ENCODE data around the gene BTG3. TPM values are rescaled to one million over a fixed set of nuclear protein-coding genes. Genes with fewer than 3 reads are reported as not detected.

Gene BTG3
- total RNA-seq, 4 donors from 2014 or later, result 23.1 to 52.0 (median 38.8) TPM

- Histone ChIP-seq H3K9me3 (no peaks in the 10 kb centered on the region), H3K36me3 (no peaks in the 10 kb centered on the region), H3K4me1 (no peaks in the 10 kb centered on the region), H3K4me3 (no peak overlapping the region), H3K27ac (no peak overlapping the region), H3K27me3 (peaks cover 5% of the 10 kb centered on the region)
- TF ChIP-seq EP300 (IDR thresholded peaks at IDR 0.05), result no peak
- no peak for TF ChIP-seq CTCF (IDR thresholded peaks at IDR 0.05)
- TF ChIP-seq POLR2AphosphoS5 (IDR thresholded peaks at IDR 0.05), result no peak
- no peak for TF ChIP-seq POLR2A (IDR thresholded peaks at IDR 0.05)
- 12 to 29% methylated on average over 4 of the region's 4 CpGs for WGBS, 2 donors (ENCODE audit: low coverage in 1 of 2)
- ATAC-seq, result no peak
Measured at GRCh38 chr21:17631195-17631594, 18.5 kb upstream of the BTG3 start.

- Histone ChIP-seq H3K9me3 (no peaks in the 10 kb centered on the region), H3K4me3 (no peak overlapping the region), H3K27ac (no peak overlapping the region), H3K27me3 (peaks cover under 1% of the 10 kb centered on the region), H3K4me1 (no peaks in the 10 kb centered on the region), H3K36me3 (no peaks in the 10 kb centered on the region)
- no peak for ATAC-seq
- 91 to 100% methylated on average over 2 of the region's 2 CpGs for WGBS, 2 donors (ENCODE audit: low coverage in 1 of 2)
- TF ChIP-seq CTCF (IDR thresholded peaks at IDR 0.05) (no peak), POLR2A (IDR thresholded peaks at IDR 0.05) (no peak), POLR2AphosphoS5 (IDR thresholded peaks at IDR 0.05) (no peak), EP300 (IDR thresholded peaks at IDR 0.05) (no peak)
Measured at GRCh38 chr21:17622018-17622417, 9.3 kb upstream of the BTG3 start.

GRCh38 chr21:17616831-17617230 lies 4.1 kb upstream of the BTG3 start:
- no peak for ATAC-seq
- H3K36me3 ChIP-seq, result no peaks in the 10 kb centered on the region
- peaks cover 0 to 10% (median 3%) of the 10 kb centered on the region in 3 donors for H3K4me1 ChIP-seq
- no peak overlapping the region for H3K4me3 ChIP-seq
- H3K27me3 ChIP-seq, result no peaks in the 10 kb centered on the region
- whole genome bisulfite sequencing, 2 donors (ENCODE audit: low coverage in 1 of 2), result 0 to 34% methylated on average over 1 of the region's 1 CpG
- no peak overlapping the region for H3K27ac ChIP-seq
- TF ChIP-seq EP300 (IDR thresholded peaks at IDR 0.05) (no peak), POLR2A (IDR thresholded peaks at IDR 0.05) (no peak), POLR2AphosphoS5 (IDR thresholded peaks at IDR 0.05) (no peak), CTCF (IDR thresholded peaks at IDR 0.05) (no peak)
- H3K9me3 ChIP-seq, result no peaks in the 10 kb centered on the region

GRCh38 chr21:17613242-17613676 lies 558 bp upstream of the BTG3 start:
- Histone ChIP-seq H3K4me3 (peak overlapping the region; percentile 71 to 89), H3K9me3 (no peaks in the 10 kb centered on the region), H3K27me3 (no peaks in the 10 kb centered on the region), H3K4me1 (peaks cover 0 to 22% (median 9%) of the 10 kb centered on the region in 3 donors), H3K27ac (peak overlapping the region; percentile 59 to 94 (median 92)), H3K36me3 (peaks cover 0 to 5% of the 10 kb centered on the region in 2 donors)
- WGBS, 2 donors (ENCODE audit: low coverage in 1 of 2), result 0 to 10% methylated on average over 5 of the region's 16 CpGs
- peak; percentile 30 for ATAC-seq
- no peak for TF ChIP-seq POLR2AphosphoS5 (IDR thresholded peaks at IDR 0.05)
- no peak for TF ChIP-seq POLR2A (IDR thresholded peaks at IDR 0.05)
- no peak for TF ChIP-seq EP300 (IDR thresholded peaks at IDR 0.05)
- no peak for TF ChIP-seq CTCF (IDR thresholded peaks at IDR 0.05)

GRCh38 chr21:17612023-17612564 lies 607 bp downstream of the BTG3 start:
- H3K36me3 ChIP-seq, result peaks cover 0 to 13% of the 10 kb centered on the region in 2 donors
- no peaks in the 10 kb centered on the region for H3K27me3 ChIP-seq
- H3K4me1 ChIP-seq, result peaks cover 0 to 22% (median 9%) of the 10 kb centered on the region in 3 donors
- 0% methylated on average over 2 of the region's 50 CpGs; no CpG with 5 or more reads in 1 of the 2 donors for WGBS, 2 donors (ENCODE audit: low coverage in 1 of 2)
- H3K27ac ChIP-seq, result peak overlapping the region; percentile 59 to 94 (median 92)
- H3K4me3 ChIP-seq, result peak overlapping the region; percentile 71 to 89
- no peak for TF ChIP-seq EP300 (IDR thresholded peaks at IDR 0.05)
- TF ChIP-seq POLR2AphosphoS5 (IDR thresholded peaks at IDR 0.05), result no peak
- no peak for TF ChIP-seq POLR2A (IDR thresholded peaks at IDR 0.05)
- no peak for TF ChIP-seq CTCF (IDR thresholded peaks at IDR 0.05)
- ATAC-seq, result peak; percentile 23
- H3K9me3 ChIP-seq, result no peaks in the 10 kb centered on the region
